T-cell (primary cell): Measurements from ENCODE around the gene CHRNG. TPM values are rescaled to one million over a fixed set of nuclear protein-coding genes. Genes with fewer than 3 reads are reported as not detected.

ENCODE experiments used
- ATAC-seq, 4 experiments: fragments of 200-7000 bp in 3 of 4; fragments of 150-1000 bp in 1 of 4; cut with Tn5 transposase; replicated peaks in 1 of 4; 1 replicate in 3 of 4; 2 replicates in 1 of 4; pipeline ENCODE4 v1.10.0; 2021; ENCODE audit warnings: moderate library complexity in 3 of 4, mild to moderate bottlenecking in 2 of 4, moderate number of reproducible peaks in 1 of 4
- CTCF ChIA-PET, 2 donors: fragments of 300-600 bp; sonication (Branson Sonifier 250); formaldehyde crosslinking; loops; one replicate each; lab custom pipeline; 2022; ENCODE audit warnings: antibody characterized with exemption in 2 of 2; lab: Charles Lee
- POLR2A ChIA-PET, 2 donors: fragments of 300-600 bp; sonication (Branson Sonifier 250); formaldehyde crosslinking; loops; one replicate each; lab custom pipeline; 2022; ENCODE audit warnings: antibody characterized with exemption in 2 of 2; lab: Charles Lee
- DNase-seq, 35 experiments: peaks; one replicate each; pipeline versions ENCODE4 v3.0.0 to v3.0.0-alpha.2; 2013 to 2023
- H3K27ac ChIP-seq: one replicate; pipeline ENCODE4 v1.5.1; 2013; ENCODE audit warnings: low read length
- H3K27me3 ChIP-seq, 2 experiments: replicated peaks in 1 of 2; 1 replicate in 1 of 2; 2 replicates in 1 of 2; pipeline versions ENCODE4 v1.6.1 to v1.7.0; 2013; ENCODE audit warnings: low read length in 1 of 2, mixed read lengths in 1 of 2; ENCODE audit not compliant: control insufficient read depth in 2 of 2, insufficient read depth in 2 of 2; ENCODE audit errors: extremely low read depth in 1 of 2
- H3K36me3 ChIP-seq, 2 donors: 1 replicate in 1 of 2; 2 replicates in 1 of 2; pipeline versions ENCODE4 v1.6.1 to v1.7.0; 2013; ENCODE audit warnings: low read length in 1 of 2; ENCODE audit not compliant: control insufficient read depth in 2 of 2, insufficient read depth in 1 of 2; ENCODE audit errors: extremely low read depth in 1 of 2
- H3K4me1 ChIP-seq, 2 experiments: 1 replicate in 1 of 2; 2 replicates in 1 of 2; pipeline versions ENCODE4 v1.6.1 to v1.7.0; 2013; ENCODE audit warnings: low read length in 2 of 2, mixed read lengths in 1 of 2; ENCODE audit not compliant: insufficient read depth in 2 of 2, control insufficient read depth in 1 of 2; ENCODE audit errors: extremely low read depth in 1 of 2
- H3K4me3 ChIP-seq, 2 donors: 1 replicate in 1 of 2; 2 replicates in 1 of 2; pipeline versions ENCODE4 v1.5.1 to v1.7.0; 2013; ENCODE audit warnings: mild to moderate bottlenecking in 2 of 2, low read length in 1 of 2, moderate library complexity in 1 of 2; ENCODE audit not compliant: control insufficient read depth in 1 of 2; ENCODE audit errors: extremely low read depth in 1 of 2
- H3K9me3 ChIP-seq: 2 replicates; pipeline ENCODE4 v1.7.0; 2013
- H3K27ac Mint-ChIP-seq, 2 donors: one replicate each; pipeline ENCODE4 v1.8.0; 2020 to 2021; ENCODE audit warnings: mild to moderate bottlenecking in 2 of 2, mixed read lengths in 2 of 2
- H3K27me3 Mint-ChIP-seq, 2 donors: one replicate each; pipeline ENCODE4 v1.8.0; 2021 to 2022; ENCODE audit warnings: mixed read lengths in 2 of 2
- H3K36me3 Mint-ChIP-seq: one replicate; pipeline ENCODE4 v1.8.0; 2021; ENCODE audit warnings: mixed read lengths
- H3K4me1 Mint-ChIP-seq, 3 donors: one replicate each; pipeline ENCODE4 v1.8.0; 2020 to 2022; ENCODE audit warnings: mixed read lengths in 3 of 3, mild to moderate bottlenecking in 1 of 3
- H3K4me3 Mint-ChIP-seq, 3 donors: one replicate each; pipeline ENCODE4 v1.8.0; 2020 to 2022; ENCODE audit warnings: mild to moderate bottlenecking in 3 of 3, mixed read lengths in 3 of 3, moderate library complexity in 3 of 3
- H3K9me3 Mint-ChIP-seq, 3 donors: one replicate each; pipeline ENCODE4 v1.8.0; 2020 to 2022; ENCODE audit warnings: mixed read lengths in 3 of 3
- WGBS: methylation state at CpG from one replicate; pipeline ENCODE4 v1.1.5; 2013; ENCODE audit warnings: missing lambda C conversion rate; ENCODE audit not compliant: insufficient coverage; 5-methylcytosine and 5-hydroxymethylcytosine counted together
- total RNA-seq, 35 experiments: library from RNA in 6 of 35; stranded (reverse) in 6 of 35; fragments of 120-200 nt in 1 of 35; gene quantifications; one replicate each; pipeline versions ENCODE4 v1.2.1 to v1.2.4 and lab custom pipeline; 2013 to 2026

The CHRNG gene
- total RNA-seq, 5 donors from 2014 or later (not counting 1 experiment from before 2014, with no cell fraction given) = not detected

DNA sequence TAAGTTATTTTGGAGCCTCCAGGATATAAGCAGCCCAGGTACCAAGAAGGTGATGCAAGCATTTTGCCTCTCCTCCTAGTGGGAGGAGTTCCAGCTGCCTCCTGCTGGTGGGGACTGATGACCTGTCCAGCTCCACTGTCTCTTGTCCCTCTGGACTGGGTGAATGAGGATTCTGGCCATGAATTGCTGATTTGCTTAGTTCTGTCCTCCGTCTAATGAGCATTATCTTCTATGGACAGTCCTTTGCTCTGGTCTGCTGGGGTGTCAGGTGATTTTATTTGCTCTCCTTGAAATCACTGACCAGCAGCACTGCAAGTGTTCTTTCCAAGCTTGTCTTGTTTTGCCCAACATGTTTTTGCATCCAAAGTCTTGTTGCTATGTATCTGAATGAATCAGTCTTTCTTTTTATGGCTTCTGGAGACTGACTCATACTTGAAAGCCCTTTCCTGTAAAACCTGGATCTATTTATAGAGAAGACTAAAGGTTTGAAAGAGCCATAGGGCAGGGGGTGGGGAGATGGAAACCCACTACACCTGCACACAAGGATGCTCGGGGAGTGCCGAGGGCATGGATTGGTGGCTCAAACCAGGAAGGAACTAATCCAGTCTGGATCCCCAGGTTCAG lies 53.4 kb downstream of the CHRNG start:
- no peaks in the 10 kb centered on the region for H3K27me3 Mint-ChIP-seq
- H3K4me3 Mint-ChIP-seq = no peak overlapping the region
- no peaks in the 10 kb centered on the region for H3K27me3 ChIP-seq
- peaks cover 0 to 5% (median 3%) of the 10 kb centered on the region in 3 donors for H3K9me3 Mint-ChIP-seq
- POLR2A ChIA-PET = no interaction called here
- no peaks in the 10 kb centered on the region for H3K36me3 ChIP-seq
- CTCF ChIA-PET = interaction anchor here in 1 of 2 donors (0.5 kb wide), 1 partner anchor 17 kb away, joined by 3 read pairs; no protein-coding TSS in a partner anchor
- no peaks in the 10 kb centered on the region for H3K4me1 ChIP-seq
- no peaks in the 10 kb centered on the region for H3K4me1 Mint-ChIP-seq
- H3K4me3 ChIP-seq = no peak overlapping the region
- H3K27ac Mint-ChIP-seq = no peak overlapping the region
- no peak for ATAC-seq
- H3K27ac ChIP-seq = no peak overlapping the region
- WGBS = 100% methylated on average over 2 of the region's 3 CpGs
- H3K9me3 ChIP-seq = no peaks in the 10 kb centered on the region
- no peak for DNase-seq
- no peaks in the 10 kb centered on the region for H3K36me3 Mint-ChIP-seq

DNA sequence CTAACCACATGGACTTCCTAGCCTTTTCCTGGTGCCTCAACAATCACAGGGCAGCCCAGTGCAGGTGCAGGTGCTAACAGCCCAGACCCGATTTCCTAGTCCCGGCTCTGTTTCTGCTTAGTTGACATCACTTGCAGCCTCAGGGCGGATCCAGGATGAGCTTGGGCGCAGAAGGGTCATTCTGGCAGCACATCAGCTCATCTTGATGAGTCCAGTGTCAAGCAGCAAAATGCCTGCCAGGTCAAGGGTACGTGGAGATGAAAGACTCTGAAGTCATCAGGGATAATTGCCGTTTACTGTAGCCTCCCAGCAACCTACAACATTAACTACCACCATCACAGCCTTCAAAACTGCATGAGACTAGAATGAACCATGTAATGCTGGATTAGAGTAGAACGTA lies 54.5 kb downstream of the CHRNG start:
- POLR2A ChIA-PET = no interaction called here
- 72% methylated on average over 4 of the region's 7 CpGs for WGBS
- ATAC-seq (no peak), DNase-seq (no peak)
- Histone ChIP-seq H3K27ac (no peak overlapping the region), H3K27me3 (no peaks in the 10 kb centered on the region), H3K9me3 (no peaks in the 10 kb centered on the region), H3K36me3 (no peaks in the 10 kb centered on the region), H3K4me1 (no peaks in the 10 kb centered on the region), H3K4me3 (no peak overlapping the region)
- no peaks in the 10 kb centered on the region for H3K27me3 Mint-ChIP-seq
- CTCF ChIA-PET = no interaction called here
- no peak overlapping the region for H3K4me3 Mint-ChIP-seq
- H3K36me3 Mint-ChIP-seq = no peaks in the 10 kb centered on the region
- no peak overlapping the region for H3K27ac Mint-ChIP-seq
- peaks cover 0 to 5% (median 3%) of the 10 kb centered on the region in 3 donors for H3K9me3 Mint-ChIP-seq
- H3K4me1 Mint-ChIP-seq = no peaks in the 10 kb centered on the region

Other genes starting within 250 kb of the CHRNG start
- gene ALPP, start 160.9 kb upstream of the CHRNG start, total RNA-seq = under 1 TPM in 1 of 5 donors, not detected in 4; 0.16 TPM
- under 1 TPM in 1 of 5 donors, not detected in 4; 0.15 TPM for gene ALPG, start 132.8 kb upstream of the CHRNG start, total RNA-seq
- gene ALPI, start 83.5 kb upstream of the CHRNG start, total RNA-seq = not detected
- gene ECEL1, start 51.9 kb upstream of the CHRNG start, total RNA-seq = under 1 TPM in 2 of 5 donors, not detected in 3; 0.15 to 0.19 TPM
- not detected for gene PRSS56, start 19.3 kb upstream of the CHRNG start, total RNA-seq
- gene CHRND, start 13.5 kb upstream of the CHRNG start, total RNA-seq = not detected
- gene TIGD1, start 10.9 kb downstream of the CHRNG start, total RNA-seq = 10 to 100 TPM; 15.6 to 20.4 (median 16.9) TPM
- gene EIF4E2, start 11.0 kb downstream of the CHRNG start, total RNA-seq = 10 to 100 TPM; 49.5 to 60.9 (median 55.3) TPM
- gene EFHD1, start 93.9 kb downstream of the CHRNG start, total RNA-seq = 1 to 10 TPM in 4 of 5 donors, under 1 TPM in 1; 0.93 to 3.0 (median 2.3) TPM
- gene GIGYF2, start 157.6 kb downstream of the CHRNG start, total RNA-seq = 10 to 100 TPM; 57.8 to 76.8 (median 68.7) TPM
- gene KCNJ13, start 236.9 kb downstream of the CHRNG start, total RNA-seq = not detected